Prostate gland (tissue), 2 donors: ENCODE data around the gene PCDHA7.

Experiments
- POLR2A ChIP-seq: fragments of 450-650 bp; IDR thresholded peaks from one replicate; pipeline ENCODE4 v1.6.1; 2016; ENCODE audit warnings: antibody characterized with exemption, mild to moderate bottlenecking
- POLR2AphosphoS5 ChIP-seq: sonication (generic); formaldehyde crosslinking; IDR thresholded peaks from one replicate; pipeline ENCODE4 v1.6.1; 2017; ENCODE audit warnings: antibody characterized with exemption
- TF ChIP-seq, protein P1 (sequence below), 4 experiments: fragments of 200-600 bp in 2 of 4; fragments of 450-650 bp in 2 of 4; sonication (generic) in 2 of 4; IDR thresholded peaks; 1 replicate in 3 of 4; 2 replicates in 1 of 4; pipeline ENCODE4 v1.5.1; 2016 to 2019; ENCODE audit warnings: antibody characterized with exemption in 4 of 4, mild to moderate bottlenecking in 2 of 4, moderate library complexity in 2 of 4

- TF ChIP-seq, protein P1, sequence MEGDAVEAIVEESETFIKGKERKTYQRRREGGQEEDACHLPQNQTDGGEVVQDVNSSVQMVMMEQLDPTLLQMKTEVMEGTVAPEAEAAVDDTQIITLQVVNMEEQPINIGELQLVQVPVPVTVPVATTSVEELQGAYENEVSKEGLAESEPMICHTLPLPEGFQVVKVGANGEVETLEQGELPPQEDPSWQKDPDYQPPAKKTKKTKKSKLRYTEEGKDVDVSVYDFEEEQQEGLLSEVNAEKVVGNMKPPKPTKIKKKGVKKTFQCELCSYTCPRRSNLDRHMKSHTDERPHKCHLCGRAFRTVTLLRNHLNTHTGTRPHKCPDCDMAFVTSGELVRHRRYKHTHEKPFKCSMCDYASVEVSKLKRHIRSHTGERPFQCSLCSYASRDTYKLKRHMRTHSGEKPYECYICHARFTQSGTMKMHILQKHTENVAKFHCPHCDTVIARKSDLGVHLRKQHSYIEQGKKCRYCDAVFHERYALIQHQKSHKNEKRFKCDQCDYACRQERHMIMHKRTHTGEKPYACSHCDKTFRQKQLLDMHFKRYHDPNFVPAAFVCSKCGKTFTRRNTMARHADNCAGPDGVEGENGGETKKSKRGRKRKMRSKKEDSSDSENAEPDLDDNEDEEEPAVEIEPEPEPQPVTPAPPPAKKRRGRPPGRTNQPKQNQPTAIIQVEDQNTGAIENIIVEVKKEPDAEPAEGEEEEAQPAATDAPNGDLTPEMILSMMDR (IDR thresholded peaks at IDR 0.05) = no peak
- no peak for TF ChIP-seq POLR2A
- no peak for TF ChIP-seq POLR2AphosphoS5
Measured at GRCh38 chr5:140840978-140841962, 7.2 kb downstream of the PCDHA7 start, which contains the start of gene PCDHA8.
